ENCODE measurements around the gene CPLX4.

Gene CPLX4

DNA sequence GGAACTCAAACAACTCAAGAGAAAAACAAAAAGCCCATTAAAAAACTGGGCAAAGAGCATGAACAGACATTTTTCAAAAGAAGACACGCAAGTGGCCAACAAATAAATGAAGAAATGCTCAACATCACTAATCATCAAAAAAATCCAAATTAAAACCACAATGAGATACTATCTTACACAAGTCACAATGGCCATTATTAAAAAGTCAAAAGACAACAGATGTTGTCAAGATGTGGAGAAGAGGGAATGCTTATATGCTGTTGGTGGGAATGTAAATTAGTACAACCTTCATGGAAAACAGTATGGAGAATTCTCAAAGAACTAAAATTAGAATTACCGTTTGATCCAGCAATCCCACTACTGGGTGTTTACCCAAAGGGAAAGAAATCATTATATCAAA, 25.5 kb upstream of the CPLX4 start:
- in situ Hi-C loops (cut with HindIII; ENCODE audit: low pct_ligation_motif_present, low sequenced_read_pairs) = no loop called here
- no peak for TF ChIP-seq CTCF (IDR thresholded peaks at IDR 0.05; ENCODE audit: low read depth, low read length, missing control alignments)
- H3K36me3 ChIP-seq (replicated peaks) = peaks cover 54% of the 10 kb centered on the region

GRCh38 chr18:59340817-59341216, 22.4 kb upstream of the CPLX4 start:
- no peak for DNase-seq
- in situ Hi-C loops (cut with HindIII; ENCODE audit: low pct_ligation_motif_present, low sequenced_read_pairs) = no loop called here

More for the DNA sequence above, 25.5 kb upstream of the CPLX4 start:
- H3K27me3 ChIP-seq (replicated peaks) = no peaks in the 10 kb centered on the region
- H3K4me3 ChIP-seq (ENCODE audit: low read depth, low read length) = no peak overlapping the region
- H3K27ac ChIP-seq = no peak overlapping the region
- DNase-seq = no peak

GRCh38 chr18:59340312-59340711, 21.9 kb upstream of the CPLX4 start:
- in situ Hi-C loops (cut with HindIII; ENCODE audit: low pct_ligation_motif_present, low sequenced_read_pairs) = no loop called here
- TF ChIP-seq CTCF (IDR thresholded peaks at IDR 0.05; ENCODE audit: low read depth, low read length, missing control alignments) = no peak
- no peak for DNase-seq
- no peaks in the 10 kb centered on the region for H3K27me3 ChIP-seq (replicated peaks)
- H3K36me3 ChIP-seq (replicated peaks) = peaks cover 48% of the 10 kb centered on the region
- no peak overlapping the region for H3K27ac ChIP-seq
- H3K4me3 ChIP-seq (ENCODE audit: low read depth, low read length) = no peak overlapping the region

More at GRCh38 chr18:59340817-59341216, 22.4 kb upstream of the CPLX4 start:
- peaks cover 53% of the 10 kb centered on the region for H3K36me3 ChIP-seq (replicated peaks)
- no peak overlapping the region for H3K27ac ChIP-seq
- no peak for TF ChIP-seq CTCF (IDR thresholded peaks at IDR 0.05; ENCODE audit: low read depth, low read length, missing control alignments)
- H3K4me3 ChIP-seq (ENCODE audit: low read depth, low read length) = no peak overlapping the region
- H3K27me3 ChIP-seq (replicated peaks) = no peaks in the 10 kb centered on the region

GRCh38 chr18:59332986-59333385, 14.5 kb upstream of the CPLX4 start:
- H3K27ac ChIP-seq = no peak overlapping the region
- peaks cover 60% of the 10 kb centered on the region for H3K36me3 ChIP-seq (replicated peaks)
- no peak for DNase-seq
- H3K4me3 ChIP-seq (ENCODE audit: low read depth, low read length) = no peak overlapping the region
- in situ Hi-C loops (cut with HindIII; ENCODE audit: low pct_ligation_motif_present, low sequenced_read_pairs) = no loop called here
- H3K27me3 ChIP-seq (replicated peaks) = no peaks in the 10 kb centered on the region
- TF ChIP-seq CTCF (IDR thresholded peaks at IDR 0.05; ENCODE audit: low read depth, low read length, missing control alignments) = no peak

DNA sequence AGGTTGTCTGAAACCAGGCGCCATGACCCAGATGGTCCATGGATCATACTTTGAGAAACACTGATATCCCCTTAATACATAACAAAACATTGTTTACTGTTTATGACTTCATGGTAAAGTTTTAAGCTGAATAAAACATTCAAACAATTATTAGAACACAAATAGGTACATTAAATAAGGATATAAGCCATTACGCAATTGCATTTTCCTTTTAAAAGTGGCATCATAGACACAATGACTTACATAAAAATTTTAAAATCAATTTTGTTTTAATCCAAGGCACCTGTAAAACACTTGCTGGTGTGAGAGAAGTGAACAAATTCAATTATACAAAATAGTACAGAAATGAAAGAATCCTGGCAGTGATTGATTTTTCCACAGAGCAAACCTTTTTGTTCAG, 10.2 kb upstream of the CPLX4 start:
- Histone ChIP-seq H3K27ac (no peak overlapping the region), H3K36me3 (replicated peaks) (peaks cover 53% of the 10 kb centered on the region), H3K4me3 (ENCODE audit: low read depth, low read length) (no peak overlapping the region), H3K27me3 (replicated peaks) (no peaks in the 10 kb centered on the region)
- no peak for TF ChIP-seq CTCF (IDR thresholded peaks at IDR 0.05; ENCODE audit: low read depth, low read length, missing control alignments)
- DNase-seq = no peak
- in situ Hi-C loops (cut with HindIII; ENCODE audit: low pct_ligation_motif_present, low sequenced_read_pairs) = no loop called here

DNA sequence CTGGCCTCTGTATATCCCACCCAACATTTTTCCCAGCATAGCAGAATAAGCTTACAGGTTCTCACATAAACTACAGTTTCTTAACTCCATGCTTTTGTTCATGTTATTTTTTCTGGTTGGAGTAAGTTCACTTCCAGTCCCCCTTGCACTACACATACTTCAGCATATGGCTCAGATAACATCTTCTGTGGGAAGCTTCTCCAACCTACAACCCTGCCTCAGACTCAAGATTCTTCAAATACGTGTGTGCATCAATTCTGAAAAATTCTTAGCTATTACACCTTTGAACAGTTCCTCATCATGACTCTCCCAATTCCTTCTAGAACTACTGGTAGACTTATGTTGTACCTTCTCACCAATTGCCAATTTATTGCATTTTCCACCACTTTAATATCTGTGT, 7.5 kb upstream of the CPLX4 start:
- no peak overlapping the region for H3K27ac ChIP-seq
- no peak overlapping the region for H3K4me3 ChIP-seq (ENCODE audit: low read depth, low read length)
- peaks cover 39% of the 10 kb centered on the region for H3K36me3 ChIP-seq (replicated peaks)
- H3K27me3 ChIP-seq (replicated peaks) = no peaks in the 10 kb centered on the region
- no peak for TF ChIP-seq CTCF (IDR thresholded peaks at IDR 0.05; ENCODE audit: low read depth, low read length, missing control alignments)
- in situ Hi-C loops (cut with HindIII; ENCODE audit: low pct_ligation_motif_present, low sequenced_read_pairs) = no loop called here
- no peak for DNase-seq

All from brain microvascular endothelial cell (primary cell).